ENCODE results near the gene PRR20G.
"Not testable (repeated sequence)": the region's sequence is repeated elsewhere in the genome, so short reads cannot be mapped to it uniquely, and the experiment has no call there.

Gene PRR20G

DNA sequence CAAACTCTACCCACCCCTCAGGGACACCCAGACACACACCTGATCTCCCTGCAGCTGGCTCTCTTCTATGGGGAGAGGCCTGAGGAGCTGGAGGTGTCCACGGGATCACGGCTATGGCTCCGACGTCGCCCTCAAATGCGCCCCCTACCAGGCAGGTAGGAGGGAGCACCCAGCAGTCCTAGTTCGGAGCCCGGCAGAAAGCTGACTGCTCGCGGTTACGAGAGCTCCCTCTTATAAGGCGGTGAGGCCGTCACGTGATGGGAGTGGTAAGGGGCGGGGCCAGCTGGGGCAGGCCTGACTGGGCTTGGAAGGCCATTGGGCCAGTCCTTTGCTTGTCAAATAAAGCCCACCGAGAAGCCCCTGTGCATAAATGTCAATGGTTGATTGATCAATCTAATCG, at the start of gene PRR20G:
Gene PRR20G, minus strand, starts transcription at position 207 of the 400 bp plus-strand sequence. CDS start 681 bp downstream, outside the sequence.
- DNase-seq (ENCODE audit: low read depth in 4 of 4, low spot score in 1 of 4): no peak

DNA sequence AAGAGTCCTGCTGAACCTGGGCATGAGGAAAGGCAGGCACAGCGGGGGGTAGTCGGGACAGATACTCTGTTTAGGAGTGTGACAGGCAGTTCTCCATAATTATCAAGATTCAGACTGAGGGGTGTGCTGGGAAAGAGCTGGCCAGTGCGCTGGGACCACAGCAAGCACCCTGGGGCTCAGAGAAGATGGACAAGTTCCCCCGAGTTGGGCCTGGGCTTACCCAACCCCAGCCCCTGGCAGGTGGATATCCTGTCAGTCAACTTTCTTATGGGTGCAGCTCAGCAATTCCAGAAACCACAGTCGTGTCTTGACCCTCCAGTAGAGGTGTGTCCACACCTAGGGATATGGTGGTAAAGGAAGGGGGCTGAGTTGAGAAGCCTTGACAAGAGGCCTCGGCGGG, 49.2 kb upstream of the PRR20G start:
- no peak for DNase-seq (ENCODE audit: low read depth in 4 of 4, low spot score in 1 of 4)

DNA sequence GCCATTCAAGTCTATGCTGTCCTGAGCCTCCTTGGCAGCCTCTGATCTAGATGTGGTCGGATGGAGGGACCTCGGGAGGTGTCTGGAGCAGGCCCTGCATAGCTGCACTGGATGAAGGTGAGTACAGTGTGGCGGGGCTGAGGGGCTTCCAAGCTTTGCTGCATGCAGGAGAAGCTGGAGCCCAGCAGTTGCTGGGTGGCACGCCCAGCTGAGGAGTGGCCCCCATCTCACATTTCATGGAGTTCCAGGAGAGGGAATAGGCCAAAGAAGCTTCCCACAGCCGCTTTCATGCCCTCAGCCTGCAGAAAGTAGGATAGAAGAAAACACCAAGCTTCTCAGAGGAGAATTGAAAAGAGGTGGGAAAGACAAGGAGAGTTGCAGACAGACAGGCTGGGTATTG, 48.3 kb upstream of the PRR20G start:
- no peak for DNase-seq (ENCODE audit: low read depth in 4 of 4, low spot score in 1 of 4)

DNA sequence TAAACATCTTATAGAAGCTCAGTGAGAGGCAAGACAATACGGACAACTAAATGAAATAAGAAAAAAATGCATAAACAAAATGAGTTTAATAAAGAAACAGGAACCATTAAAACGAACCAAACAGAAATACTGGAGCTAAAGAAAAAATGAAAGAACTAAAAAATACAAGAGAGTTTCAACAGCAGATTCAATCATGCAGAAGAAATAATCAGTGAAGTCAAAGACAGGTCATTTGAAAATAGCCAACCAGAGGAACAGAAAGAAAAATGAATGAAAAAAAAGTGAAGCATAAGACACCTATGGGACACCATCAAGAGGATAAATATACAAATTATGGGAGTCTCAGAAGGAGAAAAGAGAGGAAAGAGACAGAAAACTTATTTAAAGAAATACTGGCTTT, 42.5 kb upstream of the PRR20G start:
- DNase-seq (ENCODE audit: low read depth in 4 of 4, low spot score in 1 of 4): no peak

DNA sequence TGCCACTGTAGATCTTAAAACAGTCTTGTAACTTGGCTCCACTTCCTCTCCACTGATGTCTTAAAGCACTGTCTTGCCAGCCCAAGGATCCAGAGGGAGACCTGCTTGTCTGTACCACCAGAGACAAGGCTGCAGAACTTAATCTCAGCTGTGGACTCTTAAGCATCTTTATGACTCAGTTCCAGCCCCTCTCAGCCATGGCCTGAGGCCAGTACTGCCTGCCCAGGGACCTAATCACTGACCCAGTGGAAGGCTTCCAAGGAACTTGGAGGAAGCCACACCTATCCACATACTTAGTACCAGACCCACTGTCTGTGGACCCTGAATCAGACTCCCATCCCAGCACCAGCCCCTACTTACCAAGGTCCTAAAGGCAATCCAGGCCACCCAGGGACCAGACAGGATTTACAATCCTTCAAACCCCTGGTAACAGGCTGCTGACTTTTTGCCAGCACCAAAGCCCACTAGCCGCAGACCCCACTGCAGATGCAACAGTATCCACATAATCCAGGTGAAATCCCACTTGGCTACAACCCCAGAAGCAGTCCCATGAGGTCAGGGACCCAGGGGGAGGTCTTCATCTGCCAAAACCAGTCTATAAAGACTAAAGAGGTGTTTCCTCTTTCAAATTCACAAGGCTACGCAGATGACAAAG, 41.9 kb upstream of the PRR20G start:
- DNase-seq (ENCODE audit: low read depth in 4 of 4, low spot score in 1 of 4): no peak

DNA sequence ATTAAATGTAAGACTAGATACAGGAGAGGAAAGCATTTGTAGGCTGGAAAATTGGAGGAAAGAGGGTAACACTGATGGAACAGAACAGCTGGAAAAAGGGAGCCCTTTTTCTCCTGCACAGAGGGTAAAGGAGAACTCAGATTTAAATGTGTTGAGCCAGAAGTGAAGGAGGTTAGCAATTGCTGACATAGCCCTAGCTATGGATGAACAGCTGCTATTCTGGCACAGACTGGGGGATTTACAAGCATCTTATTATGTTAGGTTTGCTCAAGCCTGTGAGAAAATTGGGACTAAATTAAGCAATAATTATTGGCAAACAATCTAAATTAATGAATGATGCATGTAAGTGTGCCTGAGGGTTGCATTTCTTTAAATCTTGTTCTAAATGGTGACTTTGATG, 40.6 kb upstream of the PRR20G start:
- no peak for DNase-seq (ENCODE audit: low read depth in 4 of 4, low spot score in 1 of 4)

DNA sequence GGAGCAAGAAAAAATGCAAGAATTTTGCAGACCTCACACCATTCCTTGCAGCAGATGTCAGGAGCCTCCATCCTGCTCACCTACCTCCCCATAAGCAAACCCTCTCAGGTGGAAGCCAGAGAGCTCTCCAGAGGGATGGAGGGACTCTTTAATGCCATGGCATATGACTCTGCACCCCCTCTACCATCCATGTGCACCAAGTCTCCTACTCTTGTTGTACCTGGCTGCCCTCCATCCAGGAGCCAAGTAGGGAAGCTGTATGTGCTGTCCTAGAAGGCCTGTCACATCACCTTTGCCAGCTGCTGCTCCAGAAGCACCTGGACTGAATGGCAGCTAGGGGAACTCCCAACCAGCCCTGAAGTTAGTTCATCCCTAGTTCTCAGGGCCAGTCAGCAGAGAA, 38.5 kb upstream of the PRR20G start:
- DNase-seq (ENCODE audit: low read depth in 4 of 4, low spot score in 1 of 4): no peak

DNA sequence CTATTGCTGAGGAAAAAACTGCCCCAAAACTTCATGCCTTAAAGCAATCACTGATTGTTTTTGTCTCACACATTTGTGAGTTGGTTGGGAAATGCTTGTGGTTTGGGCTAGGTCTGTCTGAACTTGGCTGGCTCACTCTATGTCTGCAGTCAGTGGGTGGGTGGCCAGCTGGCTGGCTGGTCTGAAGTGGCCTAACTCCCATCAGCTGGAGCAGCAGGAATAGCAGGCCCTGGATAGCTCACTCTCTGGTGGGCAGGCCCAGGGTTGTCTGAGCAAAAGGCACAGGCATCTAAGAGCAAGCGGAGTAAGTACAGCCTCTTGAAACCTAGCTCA, 37.7 kb upstream of the PRR20G start:
- DNase-seq (ENCODE audit: low read depth in 4 of 4, low spot score in 1 of 4): no peak

DNA sequence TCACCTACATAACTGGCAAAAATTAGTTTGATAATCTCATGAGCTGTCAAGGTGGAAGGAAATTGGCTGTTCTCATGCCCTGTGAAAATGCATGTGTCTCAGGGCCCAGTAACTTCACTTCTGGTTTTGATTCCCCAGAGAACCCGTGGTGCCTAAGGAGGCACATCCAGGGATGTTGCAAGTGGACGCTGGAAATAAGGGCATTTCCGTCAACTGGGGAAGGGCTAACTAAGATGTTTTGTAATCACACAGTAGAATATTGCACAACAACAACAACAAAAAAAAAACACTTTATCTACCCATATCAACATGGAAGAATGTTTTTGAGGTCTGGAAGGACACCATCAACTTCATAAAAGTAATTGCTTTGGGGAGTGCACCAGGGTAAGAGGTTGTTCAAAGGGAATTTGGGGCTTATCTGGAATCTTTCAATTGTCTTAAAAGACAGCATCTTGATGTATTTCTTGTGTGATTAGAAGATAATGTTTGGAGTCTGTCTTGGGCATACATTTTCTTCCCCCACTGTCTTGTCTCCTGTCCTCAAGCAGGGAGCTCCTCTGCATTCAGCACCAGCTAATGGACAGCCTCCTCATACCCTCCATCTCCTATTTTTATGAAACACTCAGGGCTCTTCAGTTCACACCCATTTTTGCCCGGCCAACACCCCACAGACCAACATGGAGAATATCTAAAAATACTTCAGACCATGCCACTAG, 37.2 kb upstream of the PRR20G start:
- no peak for DNase-seq (ENCODE audit: low read depth in 4 of 4, low spot score in 1 of 4)

DNA sequence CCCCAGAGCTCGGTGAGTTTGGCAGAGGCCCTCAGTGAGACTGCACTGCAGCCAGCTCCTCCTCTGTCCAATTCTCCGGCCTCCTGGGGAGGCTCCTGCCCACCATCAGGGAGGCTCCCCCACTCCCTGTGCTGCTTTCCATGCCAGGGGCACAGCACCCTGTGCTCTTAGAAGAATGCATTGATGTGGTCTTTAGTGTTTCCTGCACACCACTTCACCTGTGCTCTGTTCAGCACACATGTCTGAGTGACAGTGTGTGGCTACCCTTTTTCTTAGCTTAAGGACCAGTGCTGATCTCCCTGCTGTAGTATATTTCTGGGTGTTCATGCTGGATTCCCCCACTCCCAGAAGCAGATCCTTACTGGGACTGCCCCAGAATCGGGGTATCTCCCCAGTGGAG, 36.2 kb upstream of the PRR20G start:
- no peak for DNase-seq (ENCODE audit: low read depth in 4 of 4, low spot score in 1 of 4)

DNA sequence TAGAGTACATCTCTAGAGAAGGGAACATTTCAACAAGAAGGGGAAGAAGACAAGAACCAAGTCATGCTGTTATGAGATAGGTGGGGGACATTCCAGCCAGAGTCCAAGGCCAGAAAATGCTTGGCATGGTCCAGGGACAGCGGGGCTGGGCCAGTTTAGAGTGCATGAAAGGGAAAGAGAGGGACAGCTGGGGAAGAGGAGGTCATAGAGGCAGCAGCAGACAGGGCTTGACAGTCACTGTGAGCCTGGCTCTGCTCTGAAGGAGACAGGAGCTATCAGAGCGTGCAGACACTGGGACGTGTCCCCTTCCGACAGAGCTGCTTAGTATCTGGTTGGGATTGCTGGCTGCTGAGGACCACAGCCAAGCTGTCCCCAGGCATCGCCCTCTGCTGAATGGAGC, 35.7 kb upstream of the PRR20G start:
- DNase-seq (ENCODE audit: low read depth in 4 of 4, low spot score in 1 of 4): no peak

DNA sequence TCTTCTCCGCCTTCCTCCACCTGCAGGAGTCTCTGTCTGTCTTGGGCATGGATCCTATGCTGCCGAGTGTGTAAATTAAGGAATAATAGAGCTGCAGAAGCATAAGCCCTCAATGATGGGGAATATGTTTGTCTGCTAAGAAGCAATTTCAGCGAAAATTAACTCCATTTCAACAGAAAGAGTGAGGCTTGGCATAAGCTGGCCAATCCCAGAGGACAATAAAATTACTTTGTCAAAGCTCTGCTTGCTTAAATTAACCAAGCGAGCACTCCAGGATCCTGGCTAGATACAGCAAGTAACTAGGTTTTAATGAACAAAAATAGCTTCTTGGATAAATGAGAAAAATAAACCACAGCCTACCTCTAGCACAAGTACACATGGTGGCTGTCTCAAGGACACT, 33.5 kb upstream of the PRR20G start:
- DNase-seq (ENCODE audit: low read depth in 4 of 4, low spot score in 1 of 4): no peak

DNA sequence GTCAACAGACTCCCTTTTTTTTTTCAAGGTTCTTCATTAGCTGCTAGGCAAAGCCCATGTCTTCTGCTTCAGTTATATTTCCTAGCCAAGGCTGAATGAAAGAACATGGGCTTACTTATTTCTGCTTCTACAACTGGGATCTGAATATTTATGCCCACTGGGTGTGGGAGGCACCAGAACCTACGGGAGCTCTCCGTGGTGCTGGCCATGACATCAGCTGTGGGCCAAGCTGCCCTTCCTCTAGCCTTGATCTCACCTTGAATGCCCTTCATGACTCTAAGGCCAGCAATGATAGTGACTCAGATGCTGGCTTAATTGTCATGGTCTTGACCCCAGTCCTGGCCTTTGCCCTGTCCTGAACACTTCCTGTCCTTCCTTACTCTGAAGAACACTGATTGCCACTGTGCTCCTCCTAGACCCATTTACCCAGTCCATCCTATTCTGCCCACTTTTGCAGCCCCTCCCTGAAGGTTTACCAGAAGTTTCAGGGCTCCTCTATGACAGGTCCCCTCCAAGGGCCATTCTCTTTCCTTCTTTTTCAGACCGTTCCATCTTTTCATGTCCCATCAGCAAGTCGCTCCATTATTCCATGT, 32.8 kb upstream of the PRR20G start:
- no peak for DNase-seq (ENCODE audit: low read depth in 4 of 4, low spot score in 1 of 4)

DNA sequence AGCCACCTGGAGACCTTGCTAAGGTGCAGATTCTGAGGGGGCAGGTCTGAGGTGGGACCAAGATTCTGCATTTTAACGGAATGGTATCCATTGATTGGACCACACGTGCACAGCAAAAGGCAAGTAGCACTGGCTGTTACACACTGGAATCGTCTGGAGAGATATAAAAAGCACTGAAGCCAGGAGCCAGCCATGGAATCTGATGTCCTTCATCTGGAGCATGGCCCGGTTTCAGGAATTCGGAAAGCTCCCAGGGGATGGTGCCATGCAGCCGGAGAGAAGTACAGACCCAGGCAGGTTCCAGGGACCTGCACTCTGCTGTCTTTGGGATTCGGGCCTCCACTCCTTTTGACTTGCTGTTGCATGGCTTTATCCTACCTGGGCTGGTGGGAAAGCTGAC, 28.8 kb upstream of the PRR20G start:
- DNase-seq (ENCODE audit: low read depth in 4 of 4, low spot score in 1 of 4): no peak

DNA sequence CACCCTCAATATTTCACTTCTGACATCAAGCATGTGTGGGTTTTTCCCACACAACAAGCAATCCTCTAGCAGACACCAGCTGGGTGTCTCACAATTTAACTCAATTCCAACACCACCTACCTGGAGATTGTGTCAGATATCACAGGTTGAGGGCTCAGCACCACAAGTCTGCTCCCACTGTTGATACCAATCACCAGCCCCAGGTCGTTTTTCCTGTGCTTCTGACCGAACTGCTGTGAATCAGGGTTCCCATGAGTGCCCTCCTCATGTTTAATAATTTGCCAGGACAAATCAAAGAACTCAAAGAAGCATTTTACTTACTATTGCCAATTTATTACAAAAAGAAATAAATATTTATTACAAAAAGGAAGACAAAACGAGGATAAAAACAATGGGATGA, 25.0 kb upstream of the PRR20G start:
- DNase-seq (ENCODE audit: low read depth in 4 of 4, low spot score in 1 of 4): no peak

DNA sequence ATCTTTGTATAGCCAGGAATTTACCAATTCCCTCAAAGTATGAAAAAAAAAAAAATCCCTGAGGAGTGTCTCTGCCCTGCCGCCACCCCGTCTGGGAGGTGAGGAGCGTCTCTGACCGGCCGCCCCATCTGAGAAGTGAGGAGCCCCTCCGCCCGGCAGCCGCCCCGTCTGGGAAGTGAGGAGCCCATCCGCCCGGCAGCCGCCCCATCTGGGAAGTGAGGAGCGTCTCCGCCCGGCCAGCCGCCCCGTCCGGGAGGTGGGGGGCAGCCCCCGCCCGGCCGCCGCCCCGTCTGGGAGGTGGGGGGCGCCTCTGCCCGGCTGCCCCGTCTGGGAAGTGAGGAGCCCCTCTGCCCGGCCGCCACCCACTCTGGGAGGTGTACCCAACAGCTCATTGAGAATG, 21.0 kb upstream of the PRR20G start:
- DNase-seq (ENCODE audit: low read depth in 4 of 4, low spot score in 1 of 4): not testable (repeated sequence)

DNA sequence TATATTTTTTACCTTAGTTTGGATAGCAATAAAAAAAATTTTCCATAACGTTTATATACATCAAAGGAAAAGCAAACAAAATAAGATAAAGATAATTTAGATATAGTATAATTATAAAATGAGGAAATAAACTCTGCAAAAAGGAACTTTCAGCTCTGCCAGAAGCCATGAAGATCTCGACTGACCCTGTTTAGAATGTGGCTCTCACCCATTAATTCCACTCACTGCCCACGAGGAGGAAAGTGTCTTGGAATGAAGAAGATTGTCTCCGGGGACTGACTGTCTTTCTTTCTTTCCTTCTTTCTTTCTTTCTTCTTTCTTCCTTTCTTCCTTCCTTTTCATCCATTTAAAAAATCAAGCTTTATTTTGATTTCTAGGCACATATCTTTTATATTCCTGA, 20.1 kb upstream of the PRR20G start:
- DNase-seq (ENCODE audit: low read depth in 4 of 4, low spot score in 1 of 4): no peak

DNA sequence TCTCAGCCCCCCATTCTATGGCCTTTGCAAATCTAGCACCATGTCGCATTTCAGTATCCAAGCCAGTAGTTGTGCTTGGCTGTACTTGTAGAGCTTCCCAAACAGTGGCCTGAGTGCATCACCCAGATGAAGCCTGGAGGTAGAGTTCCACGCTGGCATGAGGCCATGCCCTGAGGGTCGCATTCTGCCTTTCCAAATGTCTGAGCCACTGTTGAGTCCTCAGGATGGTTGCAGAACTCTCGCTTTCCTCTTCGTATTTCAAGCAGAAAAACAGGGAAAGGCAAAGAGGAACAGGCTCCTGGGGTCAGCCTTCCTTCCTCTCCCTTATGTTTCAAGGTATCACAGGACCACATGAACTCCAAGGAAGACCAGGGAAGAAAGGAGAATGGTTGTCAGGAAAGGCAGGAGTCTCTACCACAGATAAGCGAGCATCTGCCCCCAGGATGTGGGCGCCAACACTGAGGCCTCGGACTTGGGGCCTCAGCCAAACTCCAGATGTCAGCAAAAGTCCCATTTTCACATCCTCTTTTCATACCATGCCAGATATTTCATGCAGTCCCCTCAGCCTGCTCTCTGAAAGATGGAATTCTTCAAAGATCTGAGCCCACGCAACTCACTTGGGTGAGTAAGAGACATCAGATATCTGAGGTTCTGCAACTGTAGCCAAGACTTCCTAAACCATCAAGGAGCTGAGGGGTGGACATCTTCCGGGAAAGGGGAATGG, 19.4 kb upstream of the PRR20G start:
- DNase-seq (ENCODE audit: low read depth in 4 of 4, low spot score in 1 of 4): no peak

DNA sequence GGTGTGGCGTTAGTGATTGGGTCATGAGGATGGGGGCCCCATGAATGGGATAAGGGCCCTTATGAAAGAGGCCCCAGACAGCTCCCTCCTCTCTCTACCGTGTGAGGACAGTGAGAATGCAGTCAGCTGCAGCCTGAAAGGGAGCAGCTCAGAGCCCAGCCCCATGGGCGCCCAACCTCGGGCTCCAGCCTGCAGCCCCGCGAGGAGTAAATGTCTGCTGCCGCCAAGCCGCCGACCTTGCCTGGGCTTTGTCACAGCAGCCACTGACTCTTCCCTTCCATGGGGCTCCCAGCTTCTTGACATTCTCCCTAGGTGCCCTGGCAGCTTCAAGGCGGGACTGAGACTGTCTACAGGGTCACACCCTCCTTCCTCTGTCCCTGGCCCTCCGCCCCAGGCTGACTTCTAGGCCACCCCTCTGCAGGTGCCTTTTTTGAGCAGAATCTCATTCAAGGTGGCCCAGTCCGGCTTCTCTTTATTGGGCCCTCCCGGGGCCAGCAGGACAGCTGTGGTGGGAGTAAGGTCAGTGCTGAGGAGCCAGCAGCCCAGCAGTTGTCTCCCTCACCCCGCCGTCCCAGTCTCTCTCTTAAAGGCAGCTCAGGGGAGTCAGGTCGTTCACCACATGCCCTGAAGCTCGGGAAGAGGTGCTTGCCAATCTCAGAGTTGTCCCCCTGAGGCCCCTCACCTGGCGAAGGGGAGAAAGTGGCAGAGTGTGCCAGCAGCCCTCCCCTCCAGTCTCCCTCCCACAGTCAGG, 18.7 kb upstream of the PRR20G start:
- DNase-seq (ENCODE audit: low read depth in 4 of 4, low spot score in 1 of 4): no peak

DNA sequence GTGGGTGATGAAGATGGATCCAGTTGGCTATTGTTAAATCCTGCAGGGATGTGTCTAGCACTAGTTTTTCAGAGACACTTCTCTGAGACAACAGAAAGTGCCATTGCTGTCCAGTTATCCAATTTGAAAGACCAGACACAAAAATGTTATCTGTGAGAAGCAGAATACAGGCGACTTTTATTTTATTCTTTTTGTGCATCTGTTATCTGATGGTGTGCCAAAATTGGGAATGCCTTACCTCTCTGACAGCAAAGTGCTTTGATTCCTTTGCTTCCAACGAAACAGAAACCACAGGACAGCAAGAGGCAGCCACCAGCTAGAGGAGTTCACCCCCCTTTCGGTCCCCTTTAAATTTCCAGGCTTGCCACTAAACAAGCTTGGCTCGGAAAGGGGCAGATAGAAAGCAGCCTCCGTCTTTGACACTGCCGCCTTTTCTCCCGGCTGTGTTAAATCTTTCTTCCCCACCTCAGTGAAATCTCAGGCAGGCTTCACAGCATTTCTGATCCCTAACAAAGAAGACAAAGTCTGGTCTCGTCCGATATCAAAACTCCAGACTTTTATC, 17.7 kb upstream of the PRR20G start:
- no peak for DNase-seq (ENCODE audit: low read depth in 4 of 4, low spot score in 1 of 4)

DNA sequence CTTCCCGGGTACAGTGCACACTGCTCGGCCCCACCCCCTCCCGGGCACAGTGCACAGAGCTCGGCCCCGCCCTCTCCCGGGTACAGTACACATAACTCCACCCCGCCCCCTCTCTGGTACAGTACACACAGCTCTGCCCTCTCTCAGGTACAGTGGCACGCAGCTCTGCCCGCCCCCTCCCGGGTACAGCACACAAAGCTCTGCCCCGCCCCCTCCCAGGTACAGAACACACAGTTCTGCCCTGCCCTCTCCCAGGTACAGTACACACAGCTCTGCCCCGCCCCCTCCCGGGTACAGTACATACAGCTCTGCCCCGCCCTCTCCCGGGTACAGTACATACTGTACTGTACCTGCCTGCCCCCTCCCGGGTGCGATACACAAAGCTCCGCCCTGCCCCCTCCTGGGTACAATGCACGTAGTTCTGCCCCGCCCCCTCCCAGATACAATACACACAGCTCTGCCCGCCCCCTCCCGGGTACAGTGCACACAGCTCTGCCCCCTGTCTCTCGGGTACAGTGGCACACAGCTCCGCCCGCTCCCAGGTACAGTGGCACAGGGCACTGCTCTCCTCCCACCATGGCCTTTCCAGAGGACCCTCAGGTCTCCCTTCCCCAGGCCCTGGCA, 16.4 kb upstream of the PRR20G start:
- DNase-seq (ENCODE audit: low read depth in 4 of 4, low spot score in 1 of 4): no peak
